Endothelial cell of umbilical vein (primary cell): ENCODE results near the gene KDM6B. TPM values are rescaled to one million over a fixed set of nuclear protein-coding genes. Genes with fewer than 3 reads are reported as not detected.

Experiments
- BruUV-seq: library from RNA; stranded (reverse); fragments of 400-500 nt; replicated peaks from 2 replicates; lab custom pipeline; 2021; lab: Mats Ljungman, UMichigan
- CTCF ChIA-PET: fragments of 300-600, 350-600 bp; sonication (Branson Sonifier 250); formaldehyde crosslinking; loops from one replicate; lab custom pipeline; 2021; ENCODE audit warnings: antibody characterized with exemption, inconsistent platforms; lab: Charles Lee
- POLR2A ChIA-PET: fragments of 300-600, 350-600 bp; sonication (Branson Sonifier 250); formaldehyde crosslinking; loops from one replicate; lab custom pipeline; 2021; ENCODE audit warnings: antibody characterized with exemption, inconsistent platforms; lab: Charles Lee
- DNase-seq: peaks from one replicate; pipeline ENCODE4 v3.0.0-alpha.2; 2011; ENCODE audit warnings: low read depth, low spot score
- FAIRE-seq: peaks from 2 replicates; lab custom pipeline; 2011; peaks lifted over from hg19 to GRCh38; lab: Jason Lieb, UNC
- H2AFZ ChIP-seq: 2 replicates; pipeline ENCODE4 v1.6.0; 2012; ENCODE audit warnings: low read depth, low read length, control low read depth, inconsistent platforms
- H3K27ac ChIP-seq: 2 replicates; pipeline ENCODE4 v1.5.1; 2011; ENCODE audit warnings: low read depth, mild to moderate bottlenecking, control low read depth, low read length, moderate library complexity; ENCODE audit not compliant: insufficient read depth
- H3K27me3 ChIP-seq, 2 experiments: 2 replicates each; pipeline versions ENCODE4 v1.6.0 to v1.6.1; 2011; ENCODE audit warnings: low read length in 2 of 2, mixed read lengths in 1 of 2; ENCODE audit not compliant: control insufficient read depth in 2 of 2, insufficient read depth in 2 of 2
- H3K36me3 ChIP-seq, 2 experiments: 2 replicates in 1 of 2; 3 replicates in 1 of 2; pipeline ENCODE4 v1.5.1; 2011; ENCODE audit warnings: low read length in 2 of 2, mild to moderate bottlenecking in 1 of 2, moderate library complexity in 1 of 2; ENCODE audit not compliant: control insufficient read depth in 2 of 2, insufficient read depth in 2 of 2; ENCODE audit errors: extremely low read depth in 1 of 2
- H3K4me1 ChIP-seq: 3 replicates; pipeline ENCODE4 v1.5.1; 2011; ENCODE audit warnings: mild to moderate bottlenecking, low read length; ENCODE audit not compliant: control insufficient read depth, insufficient read depth; ENCODE audit errors: extremely low read depth
- H3K4me2 ChIP-seq: 2 replicates; pipeline ENCODE4 v1.6.1; 2011; ENCODE audit warnings: low read length, control low read depth, mixed read lengths; ENCODE audit not compliant: insufficient read depth
- H3K4me3 ChIP-seq, 3 experiments: fragments of 200-600 bp in 1 of 3; sonication (generic), shearing (Covaris generic) in 1 of 3; replicated peaks in 1 of 3; 2 replicates each; pipeline ENCODE4 v1.5.1; 2011 to 2016; ENCODE audit warnings: control low read depth in 3 of 3, low read length in 3 of 3, mild to moderate bottlenecking in 2 of 3, inconsistent platforms in 1 of 3, low read depth in 1 of 3, moderate library complexity in 1 of 3; ENCODE audit not compliant: insufficient read depth in 1 of 3
- H3K79me2 ChIP-seq: 2 replicates; pipeline ENCODE4 v1.6.0; 2012; ENCODE audit warnings: low read length, inconsistent platforms; ENCODE audit not compliant: control insufficient read depth, insufficient read depth
- H3K9ac ChIP-seq: replicated peaks from 2 replicates; pipeline ENCODE3; 2011; ENCODE audit warnings: low read length, control low read depth; ENCODE audit not compliant: insufficient read depth; ENCODE audit errors: extremely low read depth
- H3K9me1 ChIP-seq: replicated peaks from 3 replicates; pipeline ENCODE4 v1.6.0; 2011; ENCODE audit warnings: mild to moderate bottlenecking, low read length; ENCODE audit not compliant: control insufficient read depth, insufficient read depth; ENCODE audit errors: extremely low read depth
- H3K9me3 ChIP-seq: replicated peaks from 2 replicates; pipeline ENCODE4 v1.5.1; 2012; ENCODE audit warnings: low read length, inconsistent platforms; ENCODE audit not compliant: control insufficient read depth, insufficient read depth
- H4K20me1 ChIP-seq: replicated peaks from 2 replicates; pipeline ENCODE3; 2011; ENCODE audit warnings: mild to moderate bottlenecking, low read length; ENCODE audit not compliant: control insufficient read depth, insufficient read depth; ENCODE audit errors: extremely low read depth
- CTCF ChIP-seq, 2 donors: IDR thresholded peaks; 1 replicate in 1 of 2; 2 replicates in 1 of 2; pipeline ENCODE4 v1.5.1; 2011; ENCODE audit warnings: low read length in 2 of 2, mild to moderate bottlenecking in 2 of 2, moderate library complexity in 2 of 2, control low read depth in 1 of 2, inconsistent platforms in 1 of 2, low read depth in 1 of 2; ENCODE audit not compliant: insufficient read depth in 1 of 2; ENCODE audit errors: extremely low read depth in 1 of 2
- EZH2 ChIP-seq: IDR thresholded peaks from 2 replicates; pipeline ENCODE4 v1.6.1; 2012; ENCODE audit warnings: borderline replicate concordance, low read depth, mild to moderate bottlenecking, moderate library complexity, low read length, inconsistent platforms; ENCODE audit not compliant: severe bottlenecking
- FOS ChIP-seq: IDR thresholded peaks from 2 replicates; pipeline ENCODE4 v1.6.1; 2011; ENCODE audit warnings: mild to moderate bottlenecking, low read length, moderate library complexity, borderline replicate concordance; ENCODE audit not compliant: insufficient read depth
- GATA2 ChIP-seq: IDR thresholded peaks from 2 replicates; pipeline ENCODE4 v1.7.0; 2011; ENCODE audit warnings: low read depth, mild to moderate bottlenecking, moderate library complexity, mixed read lengths, low read length; ENCODE audit not compliant: insufficient read length, insufficient read depth
- JUN ChIP-seq: IDR thresholded peaks from 2 replicates; pipeline ENCODE4 v1.6.1; 2011; ENCODE audit warnings: borderline replicate concordance, low read depth; ENCODE audit not compliant: insufficient read length, insufficient read depth
- MAX ChIP-seq: IDR thresholded peaks from 2 replicates; pipeline ENCODE4 v1.6.1; 2011; ENCODE audit not compliant: insufficient read depth, insufficient read length
- MYC ChIP-seq: IDR thresholded peaks from one replicate; pipeline ENCODE4 v1.6.1; 2011; ENCODE audit warnings: mild to moderate bottlenecking, low read depth, low read length
- POLR2A ChIP-seq: IDR thresholded peaks from 2 replicates; pipeline ENCODE4 v1.6.1; 2012; ENCODE audit warnings: low read depth, mild to moderate bottlenecking, control low read depth, low read length
- POLR2AphosphoS5 ChIP-seq: IDR thresholded peaks from 2 replicates; pipeline ENCODE4 v1.6.1; 2012; ENCODE audit warnings: low read depth, mild to moderate bottlenecking, control low read depth, low read length, moderate library complexity; ENCODE audit not compliant: insufficient read depth
- dilution Hi-C: fragments of 300-500 bp; cut with MboI; formaldehyde crosslinking; loops from one replicate; pipeline ENCODE4 v1.15.0; 2019; ENCODE audit warnings: low sequenced_read_pairs; ENCODE audit not compliant: extremely low pct_ligation_motif_present
- intact Hi-C: fragments of 100-400 bp; cut with micrococcal nuclease; formaldehyde crosslinking; loops from one replicate; pipeline ENCODE4 v1.10.0; 2022
- polyA plus RNA-seq, 4 experiments: library from polyadenylated mRNA; depleted of rRNA in 3 of 4; stranded (reverse) in 3 of 4; unstranded in 1 of 4; fragments of >200 nt; gene quantifications; 2 replicates each; pipeline versions ENCODE4 v1.2.1 to v1.2.3, GENCODE V29; 2011 to 2012; ENCODE audit warnings: missing spikeins in 1 of 4
- total RNA-seq: library from RNA; stranded (reverse); gene quantifications from 2 replicates; pipeline ENCODE4 v1.2.3, GENCODE V29; 2021

Gene KDM6B
- total and polyA plus RNA-seq, 2 donors (not counting 3 experiments of a cell fraction or from before 2014, with no cell fraction given): 1.8 to 17.8 TPM

- Histone ChIP-seq H3K9ac (peak overlapping the region; percentile 99), H4K20me1 (no peaks in the 10 kb centered on the region), H3K4me1 (peaks cover 17% of the 10 kb centered on the region), H3K4me2 (peak overlapping the region; percentile 62), H2AFZ (no peak overlapping the region), H3K4me3 (peak overlapping the region; percentile 45 to 71 (median 58)), H3K79me2 (peaks cover 10% of the 10 kb centered on the region), H3K27ac (peak overlapping the region; percentile 99), H3K9me1 (no peaks in the 10 kb centered on the region), H3K36me3 (peaks cover 0 to 16% of the 10 kb centered on the region in 2 experiments), H3K27me3 (no peaks in the 10 kb centered on the region), H3K9me3 (no peaks in the 10 kb centered on the region)
- TSS peak; percentile 89 for BruUV-seq
- FAIRE-seq (no peak), DNase-seq (no peak)
- TF ChIP-seq POLR2AphosphoS5 (peak; percentile 0), GATA2 (no peak)
- dilution Hi-C loops: no loop called here
- ChIA-PET POLR2A (interaction anchor here (1.1 to 2.0 kb wide), 2 partner anchors 13 to 14 kb away, joined by 4 to 12 read pairs; partner anchors contain the start of genes CYB5D1 and NAA38), CTCF (interaction anchor here (0.9 to 1.8 kb wide), 3 partner anchors 8 to 100 kb away, joined by 3 to 7 read pairs (median 5); partner anchors contain the start of gene NAA38)
- intact Hi-C loops: loop anchor here (1.0 to 10.0 kb wide), 4 partner anchors 8 to 279 kb away; partner anchors contain the start of genes FXR2, HES7, TP53 and WRAP53
Measured at GRCh38 chr17:7843257-7843535, 9.2 kb downstream of the KDM6B start.

- peak overlapping the region; percentile 99 for H3K9ac ChIP-seq
- CTCF ChIA-PET: interaction anchor here (1.6 to 1.8 kb wide), 2 partner anchors 9 to 13 kb away, joined by 5 to 7 read pairs; partner anchors contain the start of gene NAA38
- peak overlapping the region; percentile 80 for H3K4me2 ChIP-seq
- dilution Hi-C loops (no loop called here), intact Hi-C loops (loop anchor here (1.0 to 10.0 kb wide), 6 partner anchors 8 to 279 kb away; partner anchors contain the start of genes FXR2, HES7, NAA38 and TP53)
- DNase-seq: peak; percentile 86
- POLR2A ChIA-PET: interaction anchor here (1.5 to 2.0 kb wide), 2 partner anchors 9 to 14 kb away, joined by 6 to 12 read pairs; partner anchors contain the start of genes CYB5D1 and NAA38
- peaks cover 0 to 16% of the 10 kb centered on the region in 2 experiments for H3K36me3 ChIP-seq
- FAIRE-seq: peak; percentile 84
- H4K20me1 ChIP-seq: no peaks in the 10 kb centered on the region
- peaks cover 10% of the 10 kb centered on the region for H3K79me2 ChIP-seq
- H3K4me1 ChIP-seq: peaks cover 14% of the 10 kb centered on the region
- peak overlapping the region; percentile 45 to 71 (median 60) for H3K4me3 ChIP-seq
- TF ChIP-seq GATA2 (no peak), JUN (no peak), MYC (peak; percentile 32), FOS (no peak), CTCF (IDR thresholded peaks at IDR 0.05; ENCODE audit: extremely low read depth in 1 of 2, insufficient read depth in 1 of 2, low read depth in 1 of 2, low read length in 2 of 2) (no peak), POLR2AphosphoS5 (no peak), POLR2A (no peak), MAX (peak; percentile 69), EZH2 (no peak)
- no peaks in the 10 kb centered on the region for H3K9me3 ChIP-seq
- peak overlapping the region; percentile 99 for H3K27ac ChIP-seq
- no peak overlapping the region for H2AFZ ChIP-seq
- BruUV-seq: no TSS peak
- no peaks in the 10 kb centered on the region for H3K27me3 ChIP-seq
- no peaks in the 10 kb centered on the region for H3K9me1 ChIP-seq
Measured at GRCh38 chr17:7843536-7844291, 9.7 kb downstream of the KDM6B start.
